NT2/D1 (cell line): ENCODE results near the gene CEACAM21.

Experiments
- YY1 ChIP-seq: IDR thresholded peaks from 2 replicates; pipeline ENCODE4 v1.6.1; 2011; ENCODE audit not compliant: insufficient read length, insufficient read depth
- ZNF274 ChIP-seq: IDR thresholded peaks from 2 replicates; pipeline ENCODE4 v1.6.1; 2011; ENCODE audit warnings: mild to moderate bottlenecking, low read depth, low read length

DNA sequence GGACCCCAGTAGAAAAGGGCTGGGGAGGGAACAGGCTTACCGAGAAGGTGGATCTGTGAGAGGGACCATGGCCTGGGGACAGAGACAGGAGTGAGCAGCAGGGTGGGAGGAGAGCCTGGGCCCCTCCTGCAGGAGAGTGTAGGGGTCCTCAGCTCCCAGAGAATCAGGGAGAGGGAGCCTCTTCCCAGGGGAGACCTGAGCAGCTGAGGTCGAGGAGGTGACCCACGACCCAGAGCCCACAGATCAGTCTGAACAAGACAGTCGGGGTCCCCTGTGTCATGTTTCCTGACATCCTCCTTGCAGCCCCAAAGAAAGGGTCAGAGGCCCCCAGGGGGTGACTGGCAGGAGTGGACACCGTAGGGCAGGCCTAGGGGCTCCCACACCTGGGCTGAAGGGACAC is 44.2 kb downstream of the CEACAM21 start:
- TF ChIP-seq ZNF274 (no peak), YY1 (no peak)
